Femur (tissue), 1 donor: ENCODE data around the gene HBQ1.
"Not testable (repeated sequence)": the region's sequence is repeated elsewhere in the genome, so short reads cannot be mapped to it uniquely, and the experiment has no call there.

ENCODE experiments used
- DNase-seq: peaks from one replicate; pipeline ENCODE4 v3.0.0-alpha.2; 2017

Gene HBQ1

DNA sequence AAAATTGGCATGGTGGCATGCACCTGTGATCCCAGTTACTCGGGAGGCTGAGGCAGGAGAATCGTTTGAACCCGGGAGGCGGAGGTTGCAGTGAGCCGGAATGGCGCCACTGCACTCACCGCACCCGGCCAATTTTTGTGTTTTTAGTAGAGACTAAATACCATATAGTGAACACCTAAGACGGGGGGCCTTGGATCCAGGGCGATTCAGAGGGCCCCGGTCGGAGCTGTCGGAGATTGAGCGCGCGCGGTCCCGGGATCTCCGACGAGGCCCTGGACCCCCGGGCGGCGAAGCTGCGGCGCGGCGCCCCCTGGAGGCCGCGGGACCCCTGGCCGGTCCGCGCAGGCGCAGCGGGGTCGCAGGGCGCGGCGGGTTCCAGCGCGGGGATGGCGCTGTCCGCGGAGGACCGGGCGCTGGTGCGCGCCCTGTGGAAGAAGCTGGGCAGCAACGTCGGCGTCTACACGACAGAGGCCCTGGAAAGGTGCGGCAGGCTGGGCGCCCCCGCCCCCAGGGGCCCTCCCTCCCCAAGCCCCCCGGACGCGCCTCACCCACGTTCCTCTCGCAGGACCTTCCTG lies at the start of gene HBQ1:
Gene HBQ1, plus strand, starts transcription at position 359 of the 575 bp plus-strand sequence. Its CDS starts 28 bp downstream, at position 387.
- DNase-seq = peak; percentile 53

DNA sequence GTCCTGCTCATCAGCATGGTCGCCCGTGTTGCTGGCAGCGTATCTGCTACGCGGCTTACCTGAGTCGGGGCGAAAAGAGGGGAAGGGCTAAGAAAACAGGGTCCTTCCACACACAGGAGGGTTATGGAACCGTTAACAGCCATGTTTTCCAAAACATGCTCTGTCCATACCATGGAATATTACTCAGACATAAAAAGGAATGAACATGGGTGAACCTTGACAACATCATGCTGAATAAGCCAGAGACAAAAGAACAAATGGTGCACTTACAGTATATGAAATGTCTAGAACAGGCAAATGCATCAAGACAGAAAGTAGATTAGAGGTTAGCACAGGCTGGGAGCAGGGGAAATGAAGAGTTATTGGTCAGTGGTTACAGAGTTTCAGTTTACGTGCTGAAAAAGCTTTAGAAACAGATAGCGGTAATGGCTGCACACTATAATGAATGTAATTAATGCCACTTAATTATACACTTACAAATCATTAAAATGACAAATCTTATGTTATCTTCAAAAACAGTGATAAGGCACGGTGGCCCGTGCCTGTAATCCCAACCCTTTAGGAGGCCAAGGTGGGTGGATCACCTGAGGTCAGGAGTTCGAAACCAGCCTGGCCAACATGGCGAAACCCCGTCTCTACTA lies 49.6 kb upstream of the HBQ1 start:
- DNase-seq = no peak

DNA sequence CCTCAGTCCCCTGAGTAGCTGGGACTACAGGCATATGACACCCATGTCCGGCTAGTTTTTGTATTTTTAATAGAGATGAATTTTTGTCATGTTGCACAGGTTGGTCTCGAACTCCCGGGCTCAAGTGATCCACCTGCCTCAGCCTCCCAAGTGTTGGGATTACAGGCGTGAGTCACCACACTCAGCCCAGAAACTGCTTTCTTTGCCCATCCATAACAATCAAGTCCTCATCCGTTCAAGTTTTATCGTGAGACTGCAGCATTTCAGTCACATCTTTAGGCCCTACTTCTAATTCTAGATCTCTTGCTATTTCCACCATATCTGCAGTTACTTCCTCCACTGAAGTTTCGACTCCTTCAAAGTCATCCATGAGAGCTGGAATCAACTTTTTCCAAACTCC lies 48.1 kb upstream of the HBQ1 start:
- no peak for DNase-seq

DNA sequence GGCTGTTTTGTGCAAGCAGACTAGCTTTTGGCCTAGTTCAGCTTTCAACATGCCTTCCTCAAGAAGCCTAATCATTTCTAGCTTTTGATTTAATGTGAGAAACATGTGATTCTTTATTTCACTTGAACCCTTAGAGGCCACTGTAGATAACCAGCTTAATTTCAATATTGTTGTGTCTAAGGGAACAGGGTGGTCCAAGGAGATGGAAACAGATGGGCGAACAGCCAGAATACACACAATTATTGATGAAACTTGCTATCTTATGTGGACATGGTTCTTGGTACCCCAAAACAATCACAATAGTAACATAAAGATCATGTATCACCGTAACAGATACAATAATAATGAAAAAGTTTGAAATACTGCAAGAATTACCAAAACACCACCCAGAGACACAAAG lies 46.5 kb upstream of the HBQ1 start:
- DNase-seq = no peak

DNA sequence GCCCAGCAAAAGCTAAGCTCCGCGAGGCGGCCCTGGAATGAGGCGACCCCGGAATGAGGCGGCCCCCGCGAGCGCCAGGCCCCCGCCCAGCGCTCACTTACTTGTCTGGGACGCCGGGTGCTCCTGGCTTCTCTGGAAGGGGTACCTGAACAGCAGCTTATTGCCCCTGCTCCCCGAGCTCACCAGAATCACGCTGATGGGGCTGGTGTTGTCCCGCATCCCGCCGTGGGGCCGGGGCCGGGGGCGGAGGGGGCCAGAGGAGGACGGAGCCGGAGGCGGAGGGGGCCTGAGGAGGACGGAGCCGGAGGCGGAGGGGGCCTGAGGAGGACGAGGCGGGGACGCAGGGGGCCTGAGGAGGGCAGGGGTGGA lies 42.2 kb upstream of the HBQ1 start:
- DNase-seq = peak; percentile 45

DNA sequence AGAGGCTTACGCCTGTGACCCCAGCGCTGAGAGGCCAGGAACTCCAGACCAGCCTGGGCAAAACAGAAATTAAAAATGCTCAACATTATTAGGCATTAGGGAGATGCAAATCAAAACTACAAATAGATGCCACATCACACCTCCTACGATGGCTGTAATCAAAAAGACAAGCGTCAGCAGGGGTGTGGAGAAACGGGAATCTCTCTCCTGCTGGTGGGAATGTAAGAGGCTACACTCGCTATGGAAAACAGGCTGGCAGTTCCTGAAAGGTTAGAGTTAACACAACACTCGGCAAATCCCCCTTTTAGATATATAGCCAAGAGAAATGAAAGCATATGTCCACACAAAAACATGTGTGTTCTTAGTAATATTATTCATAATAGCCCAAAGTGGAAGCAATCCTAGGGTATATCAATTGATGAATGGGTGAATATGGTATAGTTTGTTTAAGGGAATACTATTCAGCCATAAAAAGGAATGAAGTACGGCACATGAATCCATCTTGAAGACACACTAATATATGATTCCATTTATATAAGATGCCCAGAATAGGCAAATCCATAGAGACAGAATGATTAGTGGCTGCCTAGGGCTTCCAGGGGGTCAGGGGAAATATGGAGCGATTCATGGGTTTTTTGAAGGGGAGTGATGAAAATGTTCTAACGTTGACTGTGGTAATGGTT lies 39.9 kb upstream of the HBQ1 start:
- no peak for DNase-seq

DNA sequence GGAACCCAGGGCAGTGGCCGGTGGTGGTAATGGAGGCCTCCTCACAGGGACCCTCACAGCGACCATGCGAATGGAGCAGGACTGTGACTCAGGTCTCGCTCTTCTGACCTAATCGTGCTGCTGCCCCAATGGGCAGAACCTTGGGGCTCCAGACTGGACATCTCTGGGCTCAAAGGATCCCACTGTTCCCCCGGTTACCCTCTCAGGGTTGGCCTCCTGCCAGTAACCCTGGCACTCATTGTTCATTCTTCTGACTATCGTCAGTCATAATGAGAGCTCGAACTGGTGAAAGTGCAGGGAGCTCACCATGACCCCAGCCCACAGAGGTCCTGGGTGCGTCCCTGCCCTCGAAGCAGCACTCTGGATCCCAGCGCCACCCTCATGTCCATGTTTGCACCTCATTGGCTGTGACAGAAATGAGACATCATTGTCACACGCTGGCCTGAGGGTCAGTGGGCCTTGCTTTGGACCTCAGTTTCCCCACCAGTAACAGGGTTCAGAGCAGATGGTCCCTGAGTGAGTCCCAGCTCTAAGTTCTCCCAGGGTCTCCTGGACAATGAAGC lies 37.8 kb upstream of the HBQ1 start:
- no peak for DNase-seq

DNA sequence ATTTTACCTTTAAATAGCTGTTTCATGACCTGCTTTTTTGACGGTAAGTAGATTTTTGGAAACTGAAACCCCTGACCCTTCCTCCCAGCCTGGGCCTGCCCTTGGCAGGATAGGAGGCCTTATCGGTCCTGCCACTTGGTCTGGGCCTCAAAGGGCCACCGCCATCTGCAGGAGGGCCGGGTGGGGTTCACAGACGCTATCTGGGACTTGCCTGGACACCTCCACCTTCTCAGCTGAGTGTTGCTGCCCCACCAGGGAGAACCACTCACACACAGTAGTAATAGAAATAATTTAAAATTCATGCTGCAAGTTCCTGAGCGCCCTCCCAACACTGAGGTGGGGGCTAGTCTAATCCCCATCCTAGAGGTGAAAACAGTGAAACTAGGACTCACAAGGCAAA lies 37.2 kb upstream of the HBQ1 start:
- DNase-seq = no peak

DNA sequence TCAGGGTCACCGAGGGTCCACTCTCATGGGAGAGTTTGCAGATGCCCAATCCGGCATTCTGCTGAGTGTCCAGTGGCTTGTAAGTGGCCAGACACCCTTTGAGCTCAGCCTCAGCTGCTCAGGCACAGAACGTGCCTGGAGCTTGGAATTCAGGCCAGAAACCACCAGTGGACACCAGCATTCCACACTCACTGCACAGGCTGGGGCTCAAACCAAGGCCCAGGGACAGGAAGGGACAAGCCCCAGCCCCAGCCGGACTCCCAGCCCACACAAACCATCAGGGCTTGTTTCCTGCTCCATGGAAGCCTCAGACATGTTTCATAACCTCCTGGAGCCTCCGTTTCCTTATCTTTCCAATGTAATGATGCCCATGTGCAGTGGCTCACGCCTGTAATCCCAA lies 36.8 kb upstream of the HBQ1 start:
- no peak for DNase-seq

DNA sequence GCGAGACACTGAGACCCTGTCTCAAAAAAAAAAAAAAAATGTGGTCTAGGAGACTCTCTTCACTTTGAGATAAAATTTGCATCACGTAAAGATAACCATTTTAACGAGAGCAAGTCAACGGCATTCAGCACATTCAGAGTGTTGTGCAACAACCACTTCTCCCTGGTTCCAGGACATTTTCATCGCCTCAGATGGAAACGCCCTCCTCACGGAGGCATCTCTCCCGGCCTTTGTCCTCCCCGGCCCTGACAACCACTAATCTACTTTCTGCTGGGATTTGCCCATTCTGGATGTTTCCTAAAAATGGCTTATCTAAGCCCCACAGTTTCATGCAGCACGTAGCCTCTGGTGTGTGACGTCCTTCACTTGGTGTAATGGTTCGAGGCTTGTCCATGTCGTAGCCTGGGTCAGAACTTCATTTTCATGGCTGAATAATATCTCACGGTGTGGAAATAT lies 35.4 kb upstream of the HBQ1 start:
- DNase-seq = no peak

DNA sequence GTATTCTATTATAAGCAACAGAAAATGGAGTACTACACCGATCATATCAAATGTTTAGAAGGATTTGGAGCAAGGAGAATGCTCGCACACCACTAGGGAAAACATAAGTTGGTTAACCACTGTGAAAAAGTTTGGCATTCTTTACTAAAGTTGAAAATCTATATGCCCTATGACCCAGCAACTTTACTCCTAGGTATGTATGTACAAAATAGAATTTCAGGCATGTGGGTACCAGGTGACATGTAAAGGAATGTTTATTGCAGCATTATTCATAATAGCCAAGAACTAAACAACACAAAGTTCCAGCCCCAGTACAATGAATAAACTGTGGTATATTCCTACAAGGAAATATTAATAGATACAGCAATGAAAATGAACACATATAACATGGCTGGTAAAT lies 33.6 kb upstream of the HBQ1 start:
- no peak for DNase-seq

DNA sequence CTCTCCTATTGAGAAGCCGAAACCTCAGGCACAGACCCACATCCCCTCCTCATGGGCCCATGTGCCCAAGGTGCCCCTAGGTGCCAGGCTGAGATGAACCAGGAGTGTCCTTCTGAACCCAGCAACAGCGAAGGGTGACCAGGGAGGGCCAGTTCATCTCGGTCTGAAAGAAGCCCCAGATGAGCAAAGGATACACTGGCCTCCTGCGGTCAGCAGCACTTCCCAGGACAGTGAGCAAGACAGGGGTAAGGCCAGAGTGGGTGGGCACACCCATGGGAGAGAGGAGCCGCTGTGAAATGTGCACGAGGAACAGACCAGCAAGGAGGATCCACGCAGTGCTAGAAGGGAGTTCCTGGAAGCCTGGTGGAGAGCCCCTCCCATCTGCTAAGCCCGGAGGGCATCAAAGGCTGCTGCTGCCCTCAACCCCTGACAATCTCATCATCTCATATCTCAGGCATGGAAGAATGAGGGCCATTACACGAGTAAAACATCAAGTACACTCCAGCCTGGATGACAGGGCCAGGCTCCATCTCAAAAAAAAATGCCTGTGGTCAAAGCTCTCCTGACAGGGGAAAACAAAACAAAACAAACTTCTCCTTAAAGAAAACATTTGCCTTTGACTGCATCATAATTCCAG lies 31.1 kb upstream of the HBQ1 start:
- no peak for DNase-seq

DNA sequence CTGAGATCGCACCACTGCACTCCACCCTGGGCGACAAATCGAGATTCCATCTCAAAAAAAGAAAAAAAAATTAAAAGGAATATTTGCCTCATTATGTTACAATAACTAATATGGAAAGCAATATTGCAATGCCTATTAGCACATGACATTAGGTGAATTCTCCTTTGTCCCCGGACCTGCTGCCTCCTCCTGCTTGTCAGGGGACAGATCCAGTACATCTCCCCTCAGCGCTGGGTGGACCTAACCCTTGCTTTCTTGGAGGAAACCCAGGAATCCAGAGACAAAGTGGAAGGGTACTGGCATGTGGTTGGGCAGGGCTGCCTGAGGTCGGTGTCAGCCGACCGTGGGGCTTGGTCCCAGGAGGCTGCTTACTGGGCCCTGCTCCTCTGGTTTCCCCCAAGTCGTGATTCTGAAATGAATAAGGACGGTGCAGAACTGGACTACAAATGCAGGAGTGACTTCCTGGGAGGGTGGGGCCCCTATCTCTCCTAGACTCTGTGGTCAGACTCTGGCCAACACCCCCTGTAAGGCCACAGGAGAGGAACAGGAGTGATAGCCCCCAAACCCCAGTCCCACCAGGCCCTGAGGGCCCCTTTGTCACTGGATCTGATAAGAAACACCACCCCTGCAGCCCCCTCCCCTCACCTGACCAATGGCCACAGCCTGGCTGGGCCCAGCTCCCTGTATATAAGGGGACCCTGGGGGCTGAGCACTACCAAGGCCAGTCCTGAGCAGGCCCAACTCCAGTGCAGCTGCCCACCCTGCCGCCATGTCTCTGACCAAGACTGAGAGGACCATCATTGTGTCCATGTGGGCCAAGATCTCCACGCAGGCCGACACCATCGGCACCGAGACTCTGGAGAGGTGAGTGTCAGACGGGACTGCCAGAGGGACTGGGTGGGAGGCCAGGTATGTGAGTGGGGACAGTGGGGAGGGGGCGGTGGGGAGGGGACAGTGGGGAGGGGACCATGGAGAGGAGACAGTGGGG lies 27.8 kb upstream of the HBQ1 start, which contains the start of gene HBZ:
Gene HBZ, plus strand, starts transcription at position 504 of the 988 bp plus-strand sequence. Its CDS starts 266 bp downstream, at position 770.
- DNase-seq = no peak

DNA sequence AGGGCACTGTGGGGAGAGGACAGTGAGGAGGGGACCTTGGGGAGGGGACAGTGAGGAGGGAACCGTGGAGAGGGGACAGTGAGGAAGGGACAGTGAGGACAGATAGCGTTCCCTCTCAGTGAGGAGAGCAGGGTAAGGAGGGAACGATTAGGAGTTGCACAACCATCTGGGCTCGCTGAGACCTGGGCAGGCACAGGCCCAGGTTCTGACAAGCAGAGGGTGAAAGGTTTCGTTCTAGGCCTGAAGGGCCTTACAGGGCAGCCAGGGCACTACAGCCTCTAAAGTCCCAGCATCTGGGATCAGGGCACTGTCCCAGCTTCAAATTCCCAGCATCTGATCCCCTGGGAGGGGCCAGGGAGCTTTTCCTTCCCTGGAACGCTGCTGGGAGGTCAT lies 27.1 kb upstream of the HBQ1 start:
- not testable (repeated sequence) for DNase-seq

DNA sequence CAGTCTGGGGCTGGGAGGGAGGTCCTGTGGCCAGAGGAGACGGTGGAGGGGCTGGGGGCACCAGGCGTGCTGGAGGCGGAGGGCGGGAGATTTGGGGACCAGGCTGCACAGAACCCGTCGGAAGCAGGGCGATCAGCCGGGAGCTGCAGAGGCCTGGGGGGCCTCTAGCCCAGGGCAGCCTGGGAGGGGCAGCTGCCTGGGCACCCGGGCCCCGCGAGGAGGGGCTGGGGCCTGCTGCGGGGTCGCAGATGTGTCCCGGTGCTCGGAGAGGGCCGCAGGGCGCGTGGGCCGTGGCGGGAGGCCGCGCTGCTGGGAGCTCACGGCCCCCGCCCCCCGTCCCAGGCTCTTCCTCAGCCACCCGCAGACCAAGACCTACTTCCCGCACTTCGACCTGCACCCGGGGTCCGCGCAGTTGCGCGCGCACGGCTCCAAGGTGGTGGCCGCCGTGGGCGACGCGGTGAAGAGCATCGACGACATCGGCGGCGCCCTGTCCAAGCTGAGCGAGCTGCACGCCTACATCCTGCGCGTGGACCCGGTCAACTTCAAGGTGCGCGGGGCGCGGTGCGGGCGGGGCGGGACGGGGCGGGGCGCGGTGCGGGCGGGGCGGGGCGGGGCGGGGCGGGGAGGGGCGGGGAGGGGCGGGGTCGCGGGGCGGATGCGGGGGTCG lies 26.6 kb upstream of the HBQ1 start:
- DNase-seq = not testable (repeated sequence)

DNA sequence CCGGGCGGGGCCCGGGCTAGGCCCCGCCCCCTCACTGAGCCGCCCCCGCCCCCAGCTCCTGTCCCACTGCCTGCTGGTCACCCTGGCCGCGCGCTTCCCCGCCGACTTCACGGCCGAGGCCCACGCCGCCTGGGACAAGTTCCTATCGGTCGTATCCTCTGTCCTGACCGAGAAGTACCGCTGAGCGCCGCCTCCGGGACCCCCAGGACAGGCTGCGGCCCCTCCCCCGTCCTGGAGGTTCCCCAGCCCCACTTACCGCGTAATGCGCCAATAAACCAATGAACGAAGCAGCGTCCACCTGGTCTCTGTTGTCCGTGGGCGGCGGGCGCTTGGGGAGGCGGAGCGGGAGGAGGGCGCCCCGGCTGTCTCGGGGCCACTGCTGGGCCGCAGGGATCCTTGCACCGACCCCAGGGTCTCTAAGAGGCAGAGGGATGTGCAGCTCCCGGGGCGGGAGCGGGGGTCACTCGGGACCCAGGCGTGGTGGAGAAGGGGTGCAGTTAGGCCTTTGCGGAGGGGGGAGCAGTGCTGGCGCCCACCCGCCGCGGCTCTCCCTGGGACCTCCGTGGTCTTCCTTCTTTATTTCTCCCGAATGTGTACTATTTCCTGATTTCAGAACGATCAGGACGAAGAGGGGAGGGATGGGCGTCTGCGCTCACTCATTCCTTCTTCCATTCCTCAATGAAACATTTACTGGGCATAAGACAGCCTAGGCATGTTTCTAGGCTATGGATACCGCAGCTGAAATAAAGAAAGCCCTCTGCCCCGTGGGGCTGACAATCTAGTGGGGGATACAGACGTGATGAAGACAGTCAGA lies 25.8 kb upstream of the HBQ1 start:
- DNase-seq = peak; percentile 57

DNA sequence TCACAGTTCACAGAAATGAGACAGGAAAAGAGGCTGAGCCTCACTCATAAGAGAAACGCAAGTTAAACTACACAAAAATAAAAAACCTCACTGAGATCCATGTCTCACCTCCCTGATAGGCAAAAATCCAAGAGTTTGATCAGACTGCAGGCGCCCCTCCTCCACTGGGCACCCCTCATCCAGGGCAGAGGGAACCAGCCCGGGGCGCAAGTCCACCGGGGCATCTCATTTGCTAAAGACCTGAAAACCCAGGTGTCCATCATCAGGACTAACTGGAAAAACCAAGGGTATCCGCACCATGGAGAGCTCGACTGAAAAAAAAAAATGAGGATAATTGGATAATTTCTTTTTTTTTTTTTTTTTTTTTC lies 25.2 kb upstream of the HBQ1 start:
- no peak for DNase-seq

DNA sequence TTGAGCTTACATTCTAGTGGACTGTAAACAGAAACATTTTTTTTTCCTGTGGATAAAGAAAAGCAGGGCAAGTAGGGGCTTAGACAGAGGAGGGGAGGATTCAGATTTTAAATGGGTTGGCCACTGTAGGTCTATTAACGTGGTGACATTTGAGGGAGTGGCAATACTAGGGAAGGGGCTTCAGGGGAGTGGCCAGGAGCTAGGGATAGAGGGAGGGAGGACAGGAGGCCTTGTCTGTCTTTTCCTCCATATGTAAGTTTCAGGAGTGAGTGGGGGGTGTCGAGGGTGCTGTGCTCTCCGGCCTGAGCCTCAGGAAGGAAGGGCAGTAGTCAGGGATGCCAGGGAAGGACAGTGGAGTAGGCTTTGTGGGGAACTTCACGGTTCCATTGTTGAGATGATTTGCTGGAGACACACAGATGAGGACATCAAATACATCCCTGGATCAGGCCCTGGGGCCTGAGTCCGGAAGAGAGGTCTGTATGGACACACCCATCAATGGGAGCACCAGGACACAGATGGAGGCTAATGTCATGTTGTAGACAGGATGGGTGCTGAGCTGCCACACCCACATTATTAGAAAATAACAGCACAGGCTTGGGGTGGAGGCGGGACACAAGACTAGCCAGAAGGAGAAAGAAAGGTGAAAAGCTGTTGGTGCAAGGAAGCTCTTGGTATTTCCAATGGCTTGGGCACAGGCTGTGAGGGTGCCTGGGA lies 21.0 kb upstream of the HBQ1 start:
- DNase-seq = no peak

DNA sequence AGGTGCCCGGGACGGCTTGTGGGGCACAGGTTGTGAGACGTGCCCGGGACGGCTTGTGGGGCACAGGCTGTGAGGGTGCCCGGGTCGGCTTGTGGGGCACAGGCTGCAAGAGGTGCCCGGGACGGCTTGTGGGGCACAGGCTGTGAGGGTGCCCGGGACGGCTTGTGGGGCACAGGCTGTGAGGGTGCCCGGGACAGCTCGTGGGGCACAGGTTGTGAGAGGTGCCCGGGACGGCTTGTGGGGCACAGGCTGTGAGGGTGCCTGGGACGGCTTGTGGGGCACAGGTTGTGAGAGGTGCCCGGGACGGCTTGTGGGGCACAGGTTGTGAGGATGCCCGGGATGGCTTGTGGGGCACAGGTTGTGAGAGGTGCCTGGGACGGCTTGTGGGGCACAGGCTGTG lies 20.0 kb upstream of the HBQ1 start:
- not testable (repeated sequence) for DNase-seq

DNA sequence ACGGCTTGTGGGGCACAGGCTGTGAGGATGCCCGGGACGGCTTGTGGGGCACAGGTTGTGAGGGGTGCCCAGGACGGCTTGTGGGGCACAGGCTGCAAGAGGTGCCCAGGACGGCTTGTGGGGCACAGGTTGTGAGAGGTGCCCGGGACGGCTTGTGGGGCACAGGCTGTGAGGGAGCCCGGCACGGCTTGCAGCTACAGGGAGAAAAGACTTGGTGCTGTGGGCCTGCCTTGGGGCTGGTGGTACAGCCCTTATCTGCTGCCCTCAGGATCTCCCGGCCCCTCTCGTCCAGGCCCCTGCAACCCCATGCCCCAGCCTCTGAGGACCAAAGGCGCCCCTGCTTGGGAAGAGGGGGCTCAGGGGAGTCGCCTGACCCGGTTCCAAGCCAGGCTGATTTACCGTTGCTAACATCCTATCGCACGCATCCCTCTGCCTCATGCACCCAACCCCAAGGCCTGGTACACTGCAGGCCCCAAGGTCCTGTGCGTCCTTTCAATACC lies 19.5 kb upstream of the HBQ1 start:
- no peak for DNase-seq
